Right kidney (tissue), 1 donor: ENCODE data around the gene NR1H2.
"Not testable (repeated sequence)": the region's sequence is repeated elsewhere in the genome, so short reads cannot be mapped to it uniquely, and the experiment has no call there.

ENCODE experiments used
- DNase-seq: peaks from one replicate; pipeline ENCODE4 v3.0.0-alpha.2; 2016

Gene NR1H2

GRCh38 chr19:50341091-50341564, 35.1 kb upstream of the NR1H2 start:
- DNase-seq, result no peak

GRCh38 chr19:50344661-50345318, 31.5 kb upstream of the NR1H2 start:
- no peak for DNase-seq

- not testable (repeated sequence) for DNase-seq
These were observed 29.1 kb upstream of the NR1H2 start for GRCh38 chr19:50347089-50347581.

- peak; percentile 35 for DNase-seq
These were observed 26.8 kb upstream of the NR1H2 start for GRCh38 chr19:50349277-50350057.

GRCh38 chr19:50352242-50352641, 24.0 kb upstream of the NR1H2 start:
- no peak for DNase-seq

- not testable (repeated sequence) for DNase-seq
These were observed 22.8 kb upstream of the NR1H2 start for GRCh38 chr19:50353487-50353880.

- DNase-seq, result no peak
These were observed 19.5 kb upstream of the NR1H2 start for GRCh38 chr19:50356691-50357177.

GRCh38 chr19:50357178-50358100, 18.8 kb upstream of the NR1H2 start:
- peak; percentile 81 for DNase-seq

- peak; percentile 83 for DNase-seq
These were observed 17.6 kb upstream of the NR1H2 start for GRCh38 chr19:50358483-50359327.

GRCh38 chr19:50359328-50359818, 16.9 kb upstream of the NR1H2 start:
- DNase-seq, result no peak

- DNase-seq, result no peak
These were observed 14.8 kb upstream of the NR1H2 start for GRCh38 chr19:50361290-50362029.

GRCh38 chr19:50362030-50362412, 14.2 kb upstream of the NR1H2 start:
- no peak for DNase-seq

- DNase-seq, result no peak
These were observed 13.4 kb upstream of the NR1H2 start for GRCh38 chr19:50362656-50363424.

GRCh38 chr19:50365434-50366306, 10.6 kb upstream of the NR1H2 start, which contains the start of gene NAPSA:
NAPSA (minus strand) TSS chr19:50365639; CDS start chr19:50365621, 18 bp downstream.
- DNase-seq, result peak; percentile 27

GRCh38 chr19:50368649-50369570, 7.3 kb upstream of the NR1H2 start:
- peak; percentile 87 for DNase-seq

GRCh38 chr19:50371914-50372475, 4.3 kb upstream of the NR1H2 start:
- no peak for DNase-seq

- DNase-seq, result no peak
These were observed 799 bp downstream of the NR1H2 start for GRCh38 chr19:50377051-50377461.
